Fibroblast of skin of back (primary cell): ENCODE measurements around the gene PTEN.
A peak's percentile ranks its signal among the peaks of the same experiment; 100 is the strongest.

ENCODE experiments used
- DNase-seq: peaks from one replicate; pipeline ENCODE4 v3.0.0-alpha.2; 2013

Gene PTEN

GRCh38 chr10:87923233-87923632 is 59.8 kb downstream of the PTEN start:
- no peak for DNase-seq

- no peak for DNase-seq
These were observed 62.1 kb downstream of the PTEN start for GRCh38 chr10:87925570-87925969.

- DNase-seq = peak; percentile 66
These were observed 63.7 kb downstream of the PTEN start for GRCh38 chr10:87927091-87927490.

- DNase-seq = no peak
These were observed 65.6 kb downstream of the PTEN start for GRCh38 chr10:87928996-87929395.

GRCh38 chr10:87930141-87930540 is 66.7 kb downstream of the PTEN start:
- no peak for DNase-seq

GRCh38 chr10:87930934-87931835 is 67.8 kb downstream of the PTEN start:
- DNase-seq = no peak

GRCh38 chr10:87931836-87932230 is 68.4 kb downstream of the PTEN start:
- peak; percentile 40 for DNase-seq

- DNase-seq = no peak
These were observed 72.1 kb downstream of the PTEN start for GRCh38 chr10:87935290-87936141.

GRCh38 chr10:87940210-87940609 is 76.8 kb downstream of the PTEN start:
- no peak for DNase-seq

- no peak for DNase-seq
These were observed 79.6 kb downstream of the PTEN start for GRCh38 chr10:87942884-87943527.

GRCh38 chr10:87945984-87946383 is 82.6 kb downstream of the PTEN start:
- no peak for DNase-seq

GRCh38 chr10:87952612-87953011 is 89.2 kb downstream of the PTEN start:
- DNase-seq = no peak

- no peak for DNase-seq
These were observed 92.6 kb downstream of the PTEN start for GRCh38 chr10:87956055-87956454.

GRCh38 chr10:87957702-87958101 is 94.3 kb downstream of the PTEN start:
- no peak for DNase-seq

GRCh38 chr10:87960230-87960629 is 96.8 kb downstream of the PTEN start:
- DNase-seq = peak; percentile 56

GRCh38 chr10:87961314-87961713 is 97.9 kb downstream of the PTEN start:
- DNase-seq = peak; percentile 94

GRCh38 chr10:87966459-87966858 is 103.0 kb downstream of the PTEN start:
- DNase-seq = peak; percentile 32

GRCh38 chr10:87973635-87974034 is 110.2 kb downstream of the PTEN start:
- DNase-seq = peak; percentile 69

- DNase-seq = no peak
These were observed 110.7 kb downstream of the PTEN start for GRCh38 chr10:87974130-87974529.

GRCh38 chr10:87974769-87975168 is 111.3 kb downstream of the PTEN start:
- no peak for DNase-seq

- DNase-seq = peak; percentile 27
These were observed 112.8 kb downstream of the PTEN start for GRCh38 chr10:87976101-87976743.

GRCh38 chr10:87978166-87978565 is 114.7 kb downstream of the PTEN start:
- no peak for DNase-seq

- no peak for DNase-seq
These were observed 116.4 kb downstream of the PTEN start for GRCh38 chr10:87979847-87980246.
